ENCODE results near the gene B4GALT2. TPM values are rescaled to one million over a fixed set of nuclear protein-coding genes. Genes with fewer than 3 reads are reported as not detected.

B4GALT2 gene
- total RNA-seq, 1 experiment from 2014 or later = 70.9 TPM

- Mint-ChIP-seq H3K4me1 (peaks cover 15 to 31% of the 10 kb centered on the region in 2 experiments), H3K36me3 (ENCODE audit: insufficient read depth in 1 of 3, low read depth in 3 of 3) (peaks cover 7 to 16% (median 9%) of the 10 kb centered on the region in 3 experiments; a peak in 6 of 7 replicates), H3K27ac (no peak overlapping the region), H3K27me3 (ENCODE audit: low read depth) (no peaks in the 10 kb centered on the region), H3K9me3 (no peaks in the 10 kb centered on the region), H3K4me3 (no peak overlapping the region)
- no CpG with 5 or more reads among the region's 13 CpGs for WGBS (ENCODE audit: extremely low coverage, insufficient read length, low lambda C conversion rate)
- no peaks in the 10 kb centered on the region for H4K20me1 ChIP-seq (ENCODE audit: control insufficient read depth, insufficient read depth, insufficient read length)
- H3K27ac ChIP-seq (ENCODE audit: insufficient read length, low read depth, low read length) = no peak overlapping the region
- no peak for DNase-seq
- no peaks in the 10 kb centered on the region for H3K79me1 ChIP-seq (ENCODE audit: insufficient read depth, low read depth, low read length, poor library complexity, severe bottlenecking)
- H3K27me3 ChIP-seq (ENCODE audit: insufficient read depth, low read length) = no peaks in the 10 kb centered on the region
- no peaks in the 10 kb centered on the region for H3K23me2 ChIP-seq (ENCODE audit: insufficient read length, low read depth, low read length, poor library complexity, severe bottlenecking)
- no peak overlapping the region for H3K23ac ChIP-seq (ENCODE audit: insufficient read length, low read depth, low read length)
- no peak overlapping the region for H2BK15ac ChIP-seq (ENCODE audit: low read depth, low read length)
- no peak overlapping the region for H4K91ac ChIP-seq (ENCODE audit: insufficient read length, low read depth, low read length)
- TF ChIP-seq, protein P1, sequence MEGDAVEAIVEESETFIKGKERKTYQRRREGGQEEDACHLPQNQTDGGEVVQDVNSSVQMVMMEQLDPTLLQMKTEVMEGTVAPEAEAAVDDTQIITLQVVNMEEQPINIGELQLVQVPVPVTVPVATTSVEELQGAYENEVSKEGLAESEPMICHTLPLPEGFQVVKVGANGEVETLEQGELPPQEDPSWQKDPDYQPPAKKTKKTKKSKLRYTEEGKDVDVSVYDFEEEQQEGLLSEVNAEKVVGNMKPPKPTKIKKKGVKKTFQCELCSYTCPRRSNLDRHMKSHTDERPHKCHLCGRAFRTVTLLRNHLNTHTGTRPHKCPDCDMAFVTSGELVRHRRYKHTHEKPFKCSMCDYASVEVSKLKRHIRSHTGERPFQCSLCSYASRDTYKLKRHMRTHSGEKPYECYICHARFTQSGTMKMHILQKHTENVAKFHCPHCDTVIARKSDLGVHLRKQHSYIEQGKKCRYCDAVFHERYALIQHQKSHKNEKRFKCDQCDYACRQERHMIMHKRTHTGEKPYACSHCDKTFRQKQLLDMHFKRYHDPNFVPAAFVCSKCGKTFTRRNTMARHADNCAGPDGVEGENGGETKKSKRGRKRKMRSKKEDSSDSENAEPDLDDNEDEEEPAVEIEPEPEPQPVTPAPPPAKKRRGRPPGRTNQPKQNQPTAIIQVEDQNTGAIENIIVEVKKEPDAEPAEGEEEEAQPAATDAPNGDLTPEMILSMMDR (conservative IDR thresholded peaks at IDR 0.05) = no peak
- no peaks in the 10 kb centered on the region for H3K79me2 ChIP-seq (ENCODE audit: insufficient read depth, low read length)
- H2BK20ac ChIP-seq (ENCODE audit: low read depth, low read length, poor library complexity, severe bottlenecking) = no peak overlapping the region
- no peak overlapping the region for H3K56ac ChIP-seq (ENCODE audit: insufficient read length, low read depth, low read length)
- no peak overlapping the region for H3K4me2 ChIP-seq (ENCODE audit: insufficient read depth, insufficient read length, low read length)
- H4K8ac ChIP-seq (replicated peaks; ENCODE audit: insufficient read length, low read depth, low read length) = no peak overlapping the region
- peaks cover 3% of the 10 kb centered on the region; the same call in 1 of the 2 replicates for H3K4me1 ChIP-seq (ENCODE audit: insufficient read depth, low read length)
- no peak overlapping the region for H3T11ph ChIP-seq (ENCODE audit: low read length)
- H3K4ac ChIP-seq (ENCODE audit: low read depth, low read length) = no peak overlapping the region
- H2BK12ac ChIP-seq (ENCODE audit: insufficient read length, low read depth, low read length) = no peak overlapping the region
- H3K9ac ChIP-seq (ENCODE audit: extremely low read depth, insufficient read length, low read length) = no peak overlapping the region
- no peak overlapping the region for H2AFZ ChIP-seq (ENCODE audit: low read length)
- no peak overlapping the region for H4K5ac ChIP-seq (ENCODE audit: insufficient read length, low read depth, low read length)
- H3K18ac ChIP-seq (ENCODE audit: insufficient read length, low read depth, low read length) = no peak overlapping the region
- no peak overlapping the region for H2BK5ac ChIP-seq (ENCODE audit: insufficient read length, low read length)
- H2AK5ac ChIP-seq (ENCODE audit: insufficient read length, low read length) = no peak overlapping the region
- H2BK120ac ChIP-seq (ENCODE audit: low read depth, low read length, poor library complexity, severe bottlenecking) = no peak overlapping the region
- H3K9me3 ChIP-seq (ENCODE audit: control insufficient read depth, low read depth, low read length) = no peaks in the 10 kb centered on the region
- no peak overlapping the region; the same call in 1 of the 2 replicates for H3K14ac ChIP-seq (ENCODE audit: insufficient read depth, low read length)
Measured at GRCh38 chr1:44012941-44013609, 34.1 kb downstream of the B4GALT2 start.
